K562 (cell line): ENCODE measurements around the gene ODF2. TPM values are rescaled to one million over a fixed set of nuclear protein-coding genes. Genes with fewer than 3 reads are reported as not detected.

Experiments used
- ATF6 ChIP-seq: sonication (generic); formaldehyde crosslinking; IDR thresholded peaks from 2 replicates; pipeline ENCODE4 v1.4.0; 2020; ENCODE audit warnings: mild to moderate bottlenecking, missing genetic modification reagents
- BDP1 ChIP-seq: IDR thresholded peaks from 3 replicates; pipeline ENCODE4 v1.6.1; 2011; ENCODE audit not compliant: insufficient read length, insufficient read depth
- HLTF ChIP-seq: fragments of 450-650 bp; IDR thresholded peaks from 2 replicates; pipeline ENCODE4 v1.6.1; 2016
- IFI16 ChIP-seq: fragments of 250-450 bp; sonication (Bioruptor Pico); IDR thresholded peaks from 2 replicates; pipeline ENCODE4 v2.1.2; 2022; ENCODE audit warnings: mild to moderate bottlenecking, inconsistent platforms
- JUN ChIP-seq, 2 experiments: sonication (generic) in 1 of 2; formaldehyde crosslinking in 1 of 2; IDR thresholded peaks; 2 replicates each; pipeline versions ENCODE4 v1.6.1 to v1.8.0; 2012 to 2022; ENCODE audit warnings: borderline replicate concordance in 2 of 2, mild to moderate bottlenecking in 2 of 2, improper control_type of control experiment in 1 of 2, low read depth in 1 of 2, low read length in 1 of 2, missing genetic modification reagents in 1 of 2
- MAFK ChIP-seq: IDR thresholded peaks from 2 replicates; pipeline ENCODE4 v1.6.1; 2011; ENCODE audit warnings: low read length, improper control_type of control experiment
- NCOA2 ChIP-seq, 2 experiments: fragments of 450-650 bp; IDR thresholded peaks; 2 replicates each; pipeline ENCODE4 v1.6.1; 2018; ENCODE audit warnings: mild to moderate bottlenecking in 2 of 2, moderate library complexity in 1 of 2; ENCODE audit not compliant: partially characterized antibody in 2 of 2
- NCOR1 ChIP-seq: fragments of 450-650 bp; IDR thresholded peaks from 2 replicates; pipeline ENCODE4 v1.6.1; 2016; ENCODE audit warnings: mild to moderate bottlenecking, moderate library complexity
- SP2 ChIP-seq: IDR thresholded peaks from 2 replicates; pipeline ENCODE4 v1.6.1; 2011; ENCODE audit warnings: mild to moderate bottlenecking, low read depth, low read length, moderate library complexity; ENCODE audit not compliant: poor library complexity, severe bottlenecking; ENCODE audit errors: extremely low read depth
- STAT5A ChIP-seq: IDR thresholded peaks from 2 replicates; pipeline ENCODE4 v1.6.1; 2012; ENCODE audit warnings: low read length, inconsistent platforms, borderline replicate concordance
- TCF7L2 ChIP-seq: fragments of 150-350 bp; IDR thresholded peaks from 2 replicates; pipeline ENCODE4 v1.6.1; 2016; ENCODE audit warnings: low read depth, mild to moderate bottlenecking, low read length, moderate library complexity
- ZNF232 ChIP-seq: sonication (generic); formaldehyde crosslinking; IDR thresholded peaks from 2 replicates; pipeline ENCODE4 v1.8.0; 2022; ENCODE audit warnings: mild to moderate bottlenecking, missing genetic modification reagents
- ZNF592 ChIP-seq: fragments of 450-650 bp; IDR thresholded peaks from 2 replicates; pipeline ENCODE4 v1.6.1; 2017; ENCODE audit warnings: antibody characterized with exemption, mild to moderate bottlenecking
- ZNF707 ChIP-seq: fragments of 250-450 bp; sonication (Bioruptor Pico); conservative IDR thresholded peaks from 2 replicates; pipeline ENCODE4 v1.8.0; 2022; ENCODE audit warnings: inconsistent platforms, mild to moderate bottlenecking, moderate library complexity
- polyA plus RNA-seq, 8 experiments: library from polyadenylated mRNA; depleted of rRNA in 4 of 8; stranded (reverse) in 5 of 8; unstranded in 3 of 8; fragments of >200 nt; fragmentation: Nextera tagmentation in 2 of 8; fragmentation: Illumina TruSeq in 1 of 8; extraction: Ambion mirVana in 2 of 8; extraction: Trizol in 1 of 8; gene quantifications; 2 replicates each; pipeline versions ENCODE4 v1.2.1 to v1.2.3, GENCODE V29; 2011 to 2014; ENCODE audit warnings: inconsistent platforms in 1 of 8, missing spikeins in 1 of 8
- total RNA-seq, 7 experiments: library from RNA; depleted of rRNA in 6 of 7; stranded (reverse); fragments of >200 nt in 6 of 7; fragmentation: Illumina TruSeq in 2 of 7; extraction: Trizol in 2 of 7; gene quantifications; 2 replicates each; pipeline versions ENCODE4 v1.2.1 to v1.2.3, GENCODE V29; 2011 to 2021; ENCODE audit warnings: low replicate concordance in 1 of 7
- TF ChIP-seq, protein P1 (sequence below): sonication (generic); IDR thresholded peaks from 2 replicates; pipeline ENCODE4 v1.6.1; 2016
- TF ChIP-seq, protein P2 (sequence below), 2 experiments: fragments of 450-650 bp; conservative IDR thresholded peaks; 2 replicates each; pipeline ENCODE4 v1.6.1; 2017; ENCODE audit warnings: mild to moderate bottlenecking in 2 of 2, moderate library complexity in 2 of 2
- TF ChIP-seq, protein P3 (sequence below): fragments of 450-650 bp; formaldehyde crosslinking; IDR thresholded peaks from 2 replicates; pipeline ENCODE4 v1.4.0; 2020; ENCODE audit warnings: mild to moderate bottlenecking

Gene ODF2
- total and polyA plus RNA-seq, 9 of the 15 experiments (the other 6 are each of a cell fraction or from before 2014, with no cell fraction given) = 16.5 to 83.2 (median 69.7) TPM

DNA sequence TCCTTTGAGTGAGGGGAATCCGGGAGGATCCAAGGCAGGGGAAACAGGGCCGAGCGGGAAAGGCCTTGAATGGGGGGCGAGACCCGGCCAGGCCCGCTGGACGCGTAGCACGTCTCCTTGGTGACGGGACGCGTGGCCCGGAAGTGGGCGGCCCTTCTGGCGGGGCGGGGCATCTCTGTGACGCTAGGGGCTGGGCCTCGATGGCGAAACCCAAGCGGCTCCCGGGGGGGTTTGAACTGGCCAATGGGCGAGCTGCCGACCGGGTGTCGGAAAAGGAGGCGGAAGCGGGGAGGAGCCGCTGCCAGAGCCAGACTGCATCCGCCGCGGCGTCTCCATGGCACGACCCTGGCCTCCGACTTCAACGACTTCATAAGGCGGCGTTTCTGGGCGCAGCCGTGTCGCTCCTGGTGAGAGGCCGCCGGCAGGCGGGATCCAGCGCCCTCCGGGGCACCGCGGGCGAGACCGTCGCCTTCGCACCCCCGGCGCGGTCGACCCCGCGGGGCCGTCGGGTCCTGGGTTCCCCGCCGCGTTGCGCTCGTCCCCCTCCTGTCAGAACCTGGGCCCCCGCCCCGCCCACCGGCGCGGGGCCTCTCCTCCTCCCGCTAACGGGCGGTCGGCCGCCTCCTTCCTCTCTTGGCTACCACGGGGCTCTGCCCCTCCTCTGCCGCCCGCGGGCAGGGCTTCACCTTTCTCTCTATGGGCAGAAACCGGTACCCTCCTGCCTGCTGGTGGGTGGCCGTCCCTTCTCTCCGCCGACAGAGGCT lies at the start of gene ODF2 (continued):
- TF ChIP-seq ATF6 (CRISPR knock-in tag) (no peak), STAT5A (no peak), ZNF232 (no peak), SP2 (no peak), NCOA2 (IDR thresholded peaks at IDR 0.05; ENCODE audit: partially characterized antibody in 2 of 2) (no peak), ZNF592 (no peak), HLTF (no peak), IFI16 (no peak), MAFK (no peak), TCF7L2 (no peak), JUN (IDR thresholded peaks at IDR 0.05; ENCODE audit: borderline replicate concordance, low read depth, low read length) (0 out of 2 replicates have a peak, but pooled peaks have one; percentile 35), JUN (CRISPR knock-in tag; IDR thresholded peaks at IDR 0.05; ENCODE audit: borderline replicate concordance) (no peak), NCOR1 (no peak), BDP1 (no peak), ZNF707 (CRISPR knock-in tag) (no peak)
- TF ChIP-seq, protein P1, sequence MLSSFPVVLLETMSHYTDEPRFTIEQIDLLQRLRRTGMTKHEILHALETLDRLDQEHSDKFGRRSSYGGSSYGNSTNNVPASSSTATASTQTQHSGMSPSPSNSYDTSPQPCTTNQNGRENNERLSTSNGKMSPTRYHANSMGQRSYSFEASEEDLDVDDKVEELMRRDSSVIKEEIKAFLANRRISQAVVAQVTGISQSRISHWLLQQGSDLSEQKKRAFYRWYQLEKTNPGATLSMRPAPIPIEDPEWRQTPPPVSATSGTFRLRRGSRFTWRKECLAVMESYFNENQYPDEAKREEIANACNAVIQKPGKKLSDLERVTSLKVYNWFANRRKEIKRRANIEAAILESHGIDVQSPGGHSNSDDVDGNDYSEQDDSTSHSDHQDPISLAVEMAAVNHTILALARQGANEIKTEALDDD = no peak
- TF ChIP-seq, protein P2, sequence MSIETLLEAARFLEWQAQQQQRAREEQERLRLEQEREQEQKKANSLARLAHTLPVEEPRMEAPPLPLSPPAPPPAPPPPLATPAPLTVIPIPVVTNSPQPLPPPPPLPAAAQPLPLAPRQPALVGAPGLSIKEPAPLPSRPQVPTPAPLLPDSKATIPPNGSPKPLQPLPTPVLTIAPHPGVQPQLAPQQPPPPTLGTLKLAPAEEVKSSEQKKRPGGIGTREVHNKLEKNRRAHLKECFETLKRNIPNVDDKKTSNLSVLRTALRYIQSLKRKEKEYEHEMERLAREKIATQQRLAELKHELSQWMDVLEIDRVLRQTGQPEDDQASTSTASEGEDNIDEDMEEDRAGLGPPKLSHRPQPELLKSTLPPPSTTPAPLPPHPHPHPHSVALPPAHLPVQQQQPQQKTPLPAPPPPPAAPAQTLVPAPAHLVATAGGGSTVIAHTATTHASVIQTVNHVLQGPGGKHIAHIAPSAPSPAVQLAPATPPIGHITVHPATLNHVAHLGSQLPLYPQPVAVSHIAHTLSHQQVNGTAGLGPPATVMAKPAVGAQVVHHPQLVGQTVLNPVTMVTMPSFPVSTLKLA (conservative IDR thresholded peaks at IDR 0.05) = peak; percentile 98 to 99
- TF ChIP-seq, protein P3, sequence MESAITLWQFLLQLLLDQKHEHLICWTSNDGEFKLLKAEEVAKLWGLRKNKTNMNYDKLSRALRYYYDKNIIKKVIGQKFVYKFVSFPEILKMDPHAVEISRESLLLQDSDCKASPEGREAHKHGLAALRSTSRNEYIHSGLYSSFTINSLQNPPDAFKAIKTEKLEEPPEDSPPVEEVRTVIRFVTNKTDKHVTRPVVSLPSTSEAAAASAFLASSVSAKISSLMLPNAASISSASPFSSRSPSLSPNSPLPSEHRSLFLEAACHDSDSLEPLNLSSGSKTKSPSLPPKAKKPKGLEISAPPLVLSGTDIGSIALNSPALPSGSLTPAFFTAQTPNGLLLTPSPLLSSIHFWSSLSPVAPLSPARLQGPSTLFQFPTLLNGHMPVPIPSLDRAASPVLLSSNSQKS = no peak
